Psoas muscle (tissue), 8 donors: ENCODE measurements around the gene ATP1A3. TPM values are rescaled to one million over a fixed set of nuclear protein-coding genes. Genes with fewer than 3 reads are reported as not detected.
A peak's percentile ranks its signal among the peaks of the same experiment; 100 is the strongest.

Source experiments
- ATAC-seq, 4 donors: fragments of 200-7000 bp; cut with Tn5 transposase; one replicate each; pipeline ENCODE4 v1.9.1; 2020; ENCODE audit warnings: moderate library complexity in 3 of 4, mild to moderate bottlenecking in 2 of 4
- DNase-seq, 2 donors: peaks; one replicate each; pipeline ENCODE4 v3.0.0-alpha.2; 2020
- H3K27ac ChIP-seq: fragments of 200-600 bp; one replicate; pipeline ENCODE4 v1.8.0; 2022
- H3K27me3 ChIP-seq, 3 donors: fragments of 200-600 bp in 1 of 3; one replicate each; pipeline versions ENCODE4 v1.6.1 to v1.8.0; 2013 to 2022; ENCODE audit warnings: low read length in 2 of 3, mild to moderate bottlenecking in 2 of 3, moderate library complexity in 1 of 3; ENCODE audit not compliant: insufficient read depth in 3 of 3
- H3K36me3 ChIP-seq, 2 donors: fragments of 200-600 bp in 1 of 2; one replicate each; pipeline versions ENCODE4 v1.6.1 to v1.8.0; 2013 to 2022; ENCODE audit warnings: low read depth in 1 of 2, mild to moderate bottlenecking in 1 of 2, moderate library complexity in 1 of 2; ENCODE audit not compliant: insufficient read depth in 1 of 2
- H3K4me1 ChIP-seq: fragments of 200-600 bp; one replicate; pipeline ENCODE4 v1.8.0; 2022
- H3K4me3 ChIP-seq: fragments of 200-600 bp; one replicate; pipeline ENCODE4 v1.8.0; 2022; ENCODE audit warnings: mild to moderate bottlenecking
- H3K9me3 ChIP-seq: fragments of 200-600 bp; one replicate; pipeline ENCODE4 v1.8.0; 2022
- CTCF ChIP-seq: fragments of 200-600 bp; IDR thresholded peaks from one replicate; pipeline ENCODE4 v1.8.0; 2022; ENCODE audit warnings: antibody characterized with exemption
- WGBS, 3 donors: extraction: QIAGEN DNeasy Blood & Tissue Kit; methylation state at CpG; one replicate each; pipeline versions ENCODE4 v1.1.6 to v1.1.7; 2013; 5-methylcytosine and 5-hydroxymethylcytosine counted together
- intact Hi-C, 2 donors: fragments of 100-400 bp; cut with DNase I; formaldehyde crosslinking; loops; one replicate each; pipeline versions ENCODE4 v1.11.0 to v1.14.2; 2022
- polyA plus RNA-seq, 3 donors: library from polyadenylated mRNA; stranded (reverse); fragments of 200-250 nt; gene quantifications; one replicate each; pipeline ENCODE4 v1.2.3, GENCODE V29; 2013
- total RNA-seq, 4 donors: library from RNA; stranded (reverse); fragmentation: NEBNext Ultra II Directional in 2 of 4; extraction: Animal tissue kit (Norgen Biotek cat#: 25700) in 2 of 4; gene quantifications; one replicate each; pipeline versions ENCODE4 v1.2.1 to v1.2.4, GENCODE V29; 2021 to 2023
- donor health status: healthy with polysubstance abuse.
- donor health status: DM: no; HTN: no; CAD: no; lungs with moderate emphysema.
- donor health status: Bipolar disorder and iron deficiency.
- donor health status: healthy.
- donor health status: DM: yes; HTN: yes; CAD: no.
- donor health status: DM: no; HTN: no; CAD: no.
- donor health status: DM: no; HTN: no; CAD: no.
- donor health status: DM: yes; HTN: yes; CAD: no.

Gene ATP1A3
- total and polyA plus RNA-seq, 7 donors = 0.12 to 0.24 (median 0.16) TPM; not detected in 3

DNA sequence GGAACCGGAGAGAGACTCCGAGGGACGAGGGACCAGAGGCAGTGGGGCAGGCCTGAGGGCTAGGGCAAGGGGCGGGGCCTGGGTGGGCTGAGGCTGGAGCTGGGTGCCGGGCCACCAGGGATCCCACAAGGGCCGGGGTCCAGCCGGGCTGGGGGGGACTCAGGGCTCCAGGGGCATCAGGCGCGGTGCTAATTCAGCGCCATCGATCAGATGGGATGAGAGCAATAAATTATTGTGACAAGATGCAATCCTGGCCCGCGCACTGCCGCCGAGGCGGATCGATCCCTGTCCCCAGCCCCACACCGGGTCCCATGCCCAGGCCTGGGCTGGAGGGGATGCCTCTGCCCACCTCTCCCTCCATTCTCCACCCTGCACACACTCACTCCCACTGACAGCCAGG, 71.4 kb downstream of the ATP1A3 start:
- H3K9me3 ChIP-seq = no peaks in the 10 kb centered on the region
- no peak overlapping the region for H3K4me3 ChIP-seq
- peaks cover 0 to 89% (median 44%) of the 10 kb centered on the region in 3 donors for H3K27me3 ChIP-seq
- H3K36me3 ChIP-seq = no peaks in the 10 kb centered on the region
- WGBS, 3 donors = 4 to 5% (median 5%) methylated on average over 17 to 18 of the region's 18 CpGs
- no peak overlapping the region for H3K27ac ChIP-seq
- intact Hi-C loops = no loop called here
- no peaks in the 10 kb centered on the region for H3K4me1 ChIP-seq
- no peak for TF ChIP-seq CTCF
- DNase-seq (no peak), ATAC-seq (no peak)

DNA sequence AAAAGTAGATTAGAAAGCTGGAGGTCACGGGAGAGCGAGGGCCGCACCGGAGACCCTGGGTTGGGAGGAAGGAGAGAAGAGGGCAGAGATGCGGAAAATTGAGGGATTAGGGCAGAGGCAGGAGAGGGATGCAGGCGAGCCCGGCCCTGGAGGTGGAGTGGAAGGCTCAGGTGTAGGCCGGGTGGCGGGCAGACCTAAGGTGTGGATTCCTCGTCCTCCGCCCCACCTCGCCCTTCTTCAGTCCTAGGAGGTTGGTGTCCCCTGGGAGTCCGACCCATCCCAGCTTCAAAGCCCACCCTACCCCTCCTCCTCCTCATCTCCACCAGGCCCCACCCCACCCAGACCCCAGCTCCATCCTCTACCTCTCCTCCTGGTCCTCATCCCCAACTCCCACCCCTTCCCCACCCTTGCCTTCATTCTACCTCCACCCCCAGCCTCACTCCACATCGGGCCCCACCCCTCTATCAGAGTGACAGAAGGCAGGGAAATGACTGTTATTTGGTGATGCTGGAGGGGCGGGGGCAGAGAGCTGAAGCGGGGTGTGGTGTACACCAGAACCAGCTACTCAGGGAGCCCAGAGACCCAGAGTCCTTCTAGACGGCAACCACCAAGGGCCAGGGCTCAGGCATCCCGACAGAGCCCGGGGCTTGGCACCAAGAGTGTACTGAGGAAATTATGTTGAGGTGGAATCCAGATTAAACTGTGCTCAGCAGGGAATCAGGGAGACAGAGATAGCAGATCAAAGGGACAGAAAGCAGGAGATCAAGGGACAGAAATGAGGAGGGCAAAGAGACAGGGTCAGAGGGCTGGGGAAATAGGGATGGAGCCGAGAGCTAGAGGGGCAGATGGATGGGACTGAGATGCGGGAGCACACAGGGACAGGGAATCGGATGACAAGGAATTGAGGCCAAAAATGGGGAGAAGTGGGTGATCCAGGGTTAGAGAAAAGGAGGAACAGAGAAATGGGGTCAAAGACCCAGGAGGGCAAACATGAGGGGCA, 72.2 kb downstream of the ATP1A3 start:
- ATAC-seq = no peak
- Histone ChIP-seq H3K4me1 (no peaks in the 10 kb centered on the region), H3K27me3 (peaks cover 0 to 88% (median 40%) of the 10 kb centered on the region in 3 donors), H3K27ac (no peak overlapping the region), H3K4me3 (no peak overlapping the region), H3K9me3 (no peaks in the 10 kb centered on the region), H3K36me3 (no peaks in the 10 kb centered on the region)
- no peak for TF ChIP-seq CTCF
- 4 to 7% (median 5%) methylated on average over 16 to 22 of the region's 22 CpGs for WGBS, 3 donors
- DNase-seq = peak in 1 of 2 donors; percentile 47
- intact Hi-C loops = no loop called here

DNA sequence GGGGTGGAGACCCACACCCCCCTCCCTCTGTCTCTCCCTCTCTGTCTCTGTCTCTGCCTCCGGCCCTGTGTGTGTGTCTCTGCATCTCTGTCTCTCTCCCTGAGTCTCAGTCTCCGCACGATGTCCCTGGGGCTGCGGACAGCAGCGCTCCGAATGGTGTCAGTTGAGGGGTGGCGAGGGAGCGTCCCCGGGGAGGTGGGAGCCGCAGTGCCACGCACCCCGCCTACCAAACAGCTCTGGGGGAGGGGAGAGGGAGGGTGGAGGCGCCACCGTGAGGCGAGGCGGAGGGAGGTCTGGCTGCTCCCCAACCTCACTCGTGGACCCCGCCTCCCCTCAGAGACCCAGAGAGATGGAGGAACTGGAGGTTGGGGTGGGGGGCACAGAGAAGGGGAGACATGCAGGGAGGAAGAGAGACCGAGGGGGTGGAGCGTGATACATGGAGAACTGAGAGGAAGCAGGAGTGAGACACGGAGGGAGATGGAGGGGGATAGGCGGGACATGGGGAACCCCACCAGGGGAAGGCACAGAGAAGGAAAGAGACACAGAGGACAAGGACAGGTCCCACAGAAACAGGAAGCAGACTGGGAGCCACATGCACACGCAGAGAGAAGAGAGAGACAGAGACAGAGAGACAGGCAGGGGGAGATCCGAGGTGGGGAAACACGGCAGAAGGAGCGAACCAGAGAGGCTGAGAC, 73.0 kb downstream of the ATP1A3 start:
- no peaks in the 10 kb centered on the region for H3K9me3 ChIP-seq
- WGBS, 3 donors = 3 to 6% (median 3%) methylated on average over 26 of the region's 26 CpGs
- no peak overlapping the region for H3K27ac ChIP-seq
- no peaks in the 10 kb centered on the region for H3K36me3 ChIP-seq
- H3K27me3 ChIP-seq = peaks cover 0 to 87% (median 39%) of the 10 kb centered on the region in 3 donors
- no peak for TF ChIP-seq CTCF
- intact Hi-C loops = no loop called here
- H3K4me3 ChIP-seq = no peak overlapping the region
- no peak for DNase-seq
- no peak for ATAC-seq
- no peaks in the 10 kb centered on the region for H3K4me1 ChIP-seq

DNA sequence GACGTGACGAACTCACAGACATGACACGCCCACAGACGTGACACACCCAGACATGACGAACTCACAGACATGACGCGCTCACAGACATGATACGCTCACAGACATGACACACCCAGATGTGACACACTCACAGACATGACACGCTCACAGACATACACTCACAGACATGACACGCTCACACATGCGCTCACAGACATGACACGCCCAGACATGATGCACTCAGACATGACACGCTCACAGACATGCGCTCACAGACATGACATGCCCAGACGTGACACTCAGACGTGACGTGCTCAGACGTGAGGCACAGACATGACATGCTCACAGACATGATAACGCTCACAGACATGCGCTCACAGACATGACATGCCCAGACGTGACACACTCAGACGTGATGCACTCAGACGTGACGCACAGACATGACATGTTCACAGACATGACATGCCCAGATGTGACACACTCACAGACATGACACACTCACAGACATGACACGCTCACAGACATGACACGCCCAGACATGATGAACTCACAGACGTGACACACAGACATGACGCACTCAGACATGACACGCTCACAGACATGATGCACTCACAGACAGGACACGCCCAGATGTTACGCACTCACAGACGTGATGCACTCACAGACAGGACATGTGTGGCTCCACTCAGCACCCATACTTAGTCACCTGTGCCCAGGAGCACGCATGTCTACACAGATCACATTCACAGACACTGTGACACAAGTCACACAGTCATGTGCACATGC, 73.9 kb downstream of the ATP1A3 start:
- no peak for TF ChIP-seq CTCF
- ATAC-seq (no peak), DNase-seq (no peak)
- no peaks in the 10 kb centered on the region for H3K36me3 ChIP-seq
- 83 to 86% (median 85%) methylated on average over 33 of the region's 33 CpGs for WGBS, 3 donors
- H3K4me3 ChIP-seq = no peak overlapping the region
- no peaks in the 10 kb centered on the region for H3K4me1 ChIP-seq
- intact Hi-C loops = no loop called here
- H3K27me3 ChIP-seq = peaks cover 0 to 87% (median 33%) of the 10 kb centered on the region in 3 donors
- H3K9me3 ChIP-seq = no peaks in the 10 kb centered on the region
- H3K27ac ChIP-seq = no peak overlapping the region
